Ovary (tissue), 9 donors: Measurements from ENCODE around the gene GATAD1. TPM values are rescaled to one million over a fixed set of nuclear protein-coding genes. Genes with fewer than 3 reads are reported as not detected.
A peak's percentile ranks its signal among the peaks of the same experiment; 100 is the strongest.
"Not testable (repeated sequence)": the region's sequence is repeated elsewhere in the genome, so short reads cannot be mapped to it uniquely, and the experiment has no call there.

ENCODE experiments used
- DNase-seq, 5 donors: peaks; one replicate each; pipeline ENCODE4 v3.0.0-alpha.2; 2019 to 2020
- H3K27ac ChIP-seq, 2 donors: fragments of 200-600 bp; one replicate each; pipeline versions ENCODE4 v1.5.1 to v1.8.0; 2019 to 2022
- H3K27me3 ChIP-seq: fragments of 200-600 bp; one replicate; pipeline ENCODE4 v1.8.0; 2022
- H3K36me3 ChIP-seq: fragments of 200-600 bp; sonication (generic); one replicate; pipeline ENCODE4 v1.5.1; 2019
- H3K4me1 ChIP-seq: one replicate; pipeline ENCODE4 v1.8.1; 2013; ENCODE audit warnings: mild to moderate bottlenecking, moderate library complexity; ENCODE audit not compliant: insufficient read depth
- H3K4me3 ChIP-seq: fragments of 200-600 bp; sonication (generic); one replicate; pipeline ENCODE4 v1.5.1; 2017
- H3K9me3 ChIP-seq, 2 donors: fragments of 200-600 bp in 1 of 2; sonication (generic) in 1 of 2; one replicate each; pipeline versions ENCODE4 v1.5.1 to v1.8.1; 2013 to 2019; ENCODE audit warnings: mild to moderate bottlenecking in 1 of 2, moderate library complexity in 1 of 2
- EP300 ChIP-seq: sonication (generic); formaldehyde crosslinking; IDR thresholded peaks from one replicate; pipeline ENCODE4 v1.6.1; 2017; ENCODE audit warnings: antibody characterized with exemption
- POLR2A ChIP-seq: fragments of 450-650 bp; IDR thresholded peaks from one replicate; pipeline ENCODE4 v1.6.1; 2017; ENCODE audit warnings: antibody characterized with exemption, mild to moderate bottlenecking, moderate library complexity
- WGBS, 3 donors: extraction: QIAGEN DNeasy Blood & Tissue Kit in 1 of 3; methylation state at CpG; one replicate each; pipeline versions ENCODE4 v1.1.5 to v1.1.7; 2013 to 2017; 5-methylcytosine and 5-hydroxymethylcytosine counted together
- intact Hi-C, 4 donors: fragments of 100-400 bp; cut with DNase I; formaldehyde crosslinking; loops; one replicate each; pipeline versions ENCODE4 v1.11.0 to v1.15.1; 2022 to 2023
- polyA plus RNA-seq, 2 donors: library from polyadenylated mRNA; stranded (reverse); fragments of 200-250 nt in 1 of 2; fragments of 350-450 nt in 1 of 2; fragmentation: Illumina TruSeq in 1 of 2; extraction: RNeasy Lipid Tissue Mini Kit (QIAGEN cat#74804) in 1 of 2; gene quantifications; one replicate each; pipeline ENCODE4 v1.2.3, GENCODE V29; 2013 to 2014
- total RNA-seq, 7 donors: library from RNA; depleted of rRNA in 2 of 7; stranded (reverse); fragments of >200 nt in 2 of 7; fragmentation: NEBNext Ultra II Directional in 3 of 7; extraction: Animal tissue kit (Norgen Biotek cat#: 25700) in 3 of 7; gene quantifications; one replicate each; pipeline versions ENCODE4 v1.1.0 to v1.2.4, GENCODE V29; 2016 to 2023
- TF ChIP-seq, protein P1 (sequence below), 3 donors: fragments of 450-650 bp in 2 of 3; fragments of 200-600 bp in 1 of 3; IDR thresholded peaks; one replicate each; pipeline versions ENCODE4 v1.5.1 to v1.8.0; 2016 to 2022; ENCODE audit warnings: antibody characterized with exemption in 3 of 3, mild to moderate bottlenecking in 1 of 3
- donor health status: DM: no; HTN: no; CAD: no; lungs with moderate emphysema.
- donor health status: DM: no; HTN: no; CAD: no.
- donor health status: Bipolar disorder and iron deficiency.
- donor health status: DM: yes; HTN: yes; CAD: no.
- donor health status: DM: no; HTN: no; CAD: no.
- donor health status: DM: yes; HTN: yes; CAD: no.

Gene GATAD1
- total and polyA plus RNA-seq, 9 donors, result 30.8 to 59.1 (median 39.7) TPM

GRCh38 chr7:92436612-92437445 lies 10.5 kb upstream of the GATAD1 start:
- DNase-seq, result no peak
- Histone ChIP-seq H3K36me3 (no peaks in the 10 kb centered on the region), H3K4me3 (no peak overlapping the region), H3K27me3 (no peaks in the 10 kb centered on the region), H3K27ac (no peak overlapping the region), H3K4me1 (no peaks in the 10 kb centered on the region), H3K9me3 (no peaks in the 10 kb centered on the region)
- 43 to 47% (median 46%) methylated on average over 7 of the region's 7 CpGs for WGBS, 3 donors
- TF ChIP-seq POLR2A (no peak), EP300 (no peak)
- TF ChIP-seq, protein P1, sequence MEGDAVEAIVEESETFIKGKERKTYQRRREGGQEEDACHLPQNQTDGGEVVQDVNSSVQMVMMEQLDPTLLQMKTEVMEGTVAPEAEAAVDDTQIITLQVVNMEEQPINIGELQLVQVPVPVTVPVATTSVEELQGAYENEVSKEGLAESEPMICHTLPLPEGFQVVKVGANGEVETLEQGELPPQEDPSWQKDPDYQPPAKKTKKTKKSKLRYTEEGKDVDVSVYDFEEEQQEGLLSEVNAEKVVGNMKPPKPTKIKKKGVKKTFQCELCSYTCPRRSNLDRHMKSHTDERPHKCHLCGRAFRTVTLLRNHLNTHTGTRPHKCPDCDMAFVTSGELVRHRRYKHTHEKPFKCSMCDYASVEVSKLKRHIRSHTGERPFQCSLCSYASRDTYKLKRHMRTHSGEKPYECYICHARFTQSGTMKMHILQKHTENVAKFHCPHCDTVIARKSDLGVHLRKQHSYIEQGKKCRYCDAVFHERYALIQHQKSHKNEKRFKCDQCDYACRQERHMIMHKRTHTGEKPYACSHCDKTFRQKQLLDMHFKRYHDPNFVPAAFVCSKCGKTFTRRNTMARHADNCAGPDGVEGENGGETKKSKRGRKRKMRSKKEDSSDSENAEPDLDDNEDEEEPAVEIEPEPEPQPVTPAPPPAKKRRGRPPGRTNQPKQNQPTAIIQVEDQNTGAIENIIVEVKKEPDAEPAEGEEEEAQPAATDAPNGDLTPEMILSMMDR (IDR thresholded peaks at IDR 0.05), result no peak
- intact Hi-C loops, result loop anchor here in 1 of 4 donors (10.0 kb wide), 1 partner anchor 192 kb away; the partner anchor contains the start of genes ANKIB1 and KRIT1

DNA sequence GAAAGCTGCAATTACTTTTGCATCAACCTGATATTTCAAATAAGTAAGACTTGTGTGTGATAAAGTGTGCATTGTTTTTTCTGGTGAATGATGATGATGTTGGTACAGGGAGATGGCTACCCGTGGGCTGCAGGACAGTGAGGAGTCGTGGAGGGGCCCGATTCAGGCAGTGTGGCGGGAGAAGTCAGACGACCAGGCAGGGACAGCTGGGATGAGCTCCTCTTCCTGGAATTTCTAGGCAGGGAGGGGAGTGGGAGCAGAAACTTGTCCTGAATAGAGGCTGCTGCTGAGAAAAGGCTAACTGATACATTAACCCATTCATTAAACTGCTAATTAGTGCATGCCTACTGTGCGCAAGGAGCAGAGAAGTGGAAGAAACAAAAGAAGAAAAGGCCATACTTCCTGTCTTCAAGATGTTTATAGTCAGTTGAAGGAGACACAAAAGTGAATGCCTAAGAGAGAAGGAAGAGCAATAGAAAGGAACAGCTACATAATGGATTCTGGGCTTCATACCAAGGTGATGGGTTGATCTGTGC lies 9.3 kb upstream of the GATAD1 start:
- Histone ChIP-seq H3K27me3 (no peaks in the 10 kb centered on the region), H3K36me3 (no peaks in the 10 kb centered on the region), H3K27ac (no peak overlapping the region), H3K4me1 (no peaks in the 10 kb centered on the region), H3K4me3 (no peak overlapping the region), H3K9me3 (no peaks in the 10 kb centered on the region)
- WGBS, 3 donors, result 50 to 70% (median 60%) methylated on average over 6 of the region's 6 CpGs
- intact Hi-C loops, result loop anchor here in 1 of 4 donors (10.0 kb wide), 1 partner anchor 193 kb away; the partner anchor contains the start of genes ANKIB1 and KRIT1
- DNase-seq, result no peak
- no peak for TF ChIP-seq EP300

- H3K27ac ChIP-seq, H3K27me3 ChIP-seq: not testable (repeated sequence)
- 86 to 96% (median 94%) methylated on average over 2 of the region's 2 CpGs for WGBS, 3 donors
Measured at GRCh38 chr7:92442720-92443119, 4.6 kb upstream of the GATAD1 start.

DNA sequence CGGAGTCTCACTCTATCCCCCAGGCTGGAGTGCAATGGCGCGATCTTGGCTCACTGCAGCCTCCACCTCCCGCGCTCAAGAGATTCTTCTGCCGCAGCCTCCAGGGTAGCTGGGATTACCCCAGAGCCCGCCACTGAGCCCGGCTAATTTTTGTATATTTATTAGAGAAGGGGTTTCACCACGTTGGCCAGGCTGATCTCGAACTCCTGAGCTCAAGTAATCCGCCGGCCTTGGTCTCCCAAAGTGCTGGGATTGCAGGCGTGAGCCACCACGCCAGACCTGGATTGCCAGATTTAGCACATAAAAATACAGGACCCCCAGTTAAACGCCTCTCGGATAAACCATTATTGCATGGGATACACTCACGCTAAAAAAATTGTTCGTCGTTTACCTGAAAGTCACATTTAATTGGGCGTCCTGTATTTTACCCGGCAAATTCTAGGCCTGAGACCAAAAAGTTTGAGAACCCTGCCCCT lies 375 bp upstream of the GATAD1 start:
- 48 to 55% (median 53%) methylated on average over 21 of the region's 21 CpGs for WGBS, 3 donors
- peak in 3 of 5 donors; percentile 20 to 47 (median 45) for DNase-seq

More at GRCh38 chr7:92442720-92443119, 4.6 kb upstream of the GATAD1 start:
- DNase-seq, H3K4me3 ChIP-seq, H3K9me3 ChIP-seq, H3K4me1 ChIP-seq, H3K36me3 ChIP-seq: not testable (repeated sequence)
- intact Hi-C loops, result loop anchor here in 1 of 4 donors (10.0 kb wide), 1 partner anchor 198 kb away; the partner anchor contains the start of genes ANKIB1 and KRIT1

More for the DNA sequence above, 375 bp upstream of the GATAD1 start:
- Histone ChIP-seq H3K27ac (no peak overlapping the region), H3K4me3 (peak overlapping the region; percentile 98), H3K27me3 (no peaks in the 10 kb centered on the region), H3K4me1 (peaks cover 1% of the 10 kb centered on the region), H3K36me3 (no peaks in the 10 kb centered on the region), H3K9me3 (no peaks in the 10 kb centered on the region)
- TF ChIP-seq EP300 (no peak), POLR2A (no peak)
- TF ChIP-seq, protein P1 (IDR thresholded peaks at IDR 0.05), result peak in 1 of 3 donors; percentile 77
- intact Hi-C loops, result loop anchor here in 2 of 4 donors (5.0 to 10.0 kb wide), 3 partner anchors 202 to 565 kb away; partner anchors contain the start of genes ANKIB1 (in 1 of the 2), KRIT1 (in 1 of the 2), LRRD1 (in 1 of the 2) and MTERF1 (in 1 of the 2)
